Kidney epithelial cell (primary cell): ENCODE data around the gene LILRB3. TPM values are rescaled to one million over a fixed set of nuclear protein-coding genes. Genes with fewer than 3 reads are reported as not detected.

Experiments
- DNase-seq: peaks from one replicate; pipeline ENCODE4 v3.0.0-alpha.2; 2010; ENCODE audit warnings: low read depth
- H3K27me3 ChIP-seq: 2 replicates; pipeline ENCODE4 v1.6.0; 2011; ENCODE audit warnings: low read length; ENCODE audit not compliant: control insufficient read depth, insufficient read depth
- H3K36me3 ChIP-seq: 2 replicates; pipeline ENCODE4 v1.5.1; 2011; ENCODE audit warnings: low read length; ENCODE audit not compliant: control insufficient read depth, insufficient read depth
- H3K4me3 ChIP-seq: 2 replicates; pipeline ENCODE4 v1.5.1; 2011; ENCODE audit warnings: low read depth, mild to moderate bottlenecking, control low read depth, low read length
- total RNA-seq: library from RNA; depleted of rRNA; stranded (reverse); fragments of >200 nt; gene quantifications from 2 replicates; pipeline ENCODE4 v1.2.3, GENCODE V29; 2015
- TF ChIP-seq, protein P1 (sequence below): IDR thresholded peaks from 2 replicates; pipeline ENCODE4 v1.5.1; 2011; ENCODE audit warnings: mild to moderate bottlenecking, moderate library complexity, low read length, control low read depth, inconsistent platforms; ENCODE audit not compliant: insufficient read depth, poor library complexity, severe bottlenecking

Gene LILRB3
- total RNA-seq, 1 donor from 2014 or later = 0.50 TPM

DNA sequence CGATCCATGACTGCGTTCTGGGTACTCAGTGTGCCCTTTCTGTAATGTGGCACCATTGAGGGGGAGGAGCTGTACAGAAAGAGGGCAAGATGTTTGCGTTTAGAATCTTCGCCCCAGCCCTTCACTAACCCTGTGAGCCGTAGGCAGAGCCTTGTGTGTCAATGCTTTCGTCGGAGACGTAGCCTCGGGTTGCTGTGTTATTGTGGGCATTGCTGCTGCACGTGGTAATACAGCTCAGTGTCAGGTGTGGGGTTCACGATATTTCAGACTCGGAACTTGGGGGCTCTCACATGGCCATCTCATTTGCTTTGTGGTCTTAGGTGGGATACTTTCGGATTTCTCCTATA lies 16.0 kb downstream of the LILRB3 start:
- TF ChIP-seq, protein P1, sequence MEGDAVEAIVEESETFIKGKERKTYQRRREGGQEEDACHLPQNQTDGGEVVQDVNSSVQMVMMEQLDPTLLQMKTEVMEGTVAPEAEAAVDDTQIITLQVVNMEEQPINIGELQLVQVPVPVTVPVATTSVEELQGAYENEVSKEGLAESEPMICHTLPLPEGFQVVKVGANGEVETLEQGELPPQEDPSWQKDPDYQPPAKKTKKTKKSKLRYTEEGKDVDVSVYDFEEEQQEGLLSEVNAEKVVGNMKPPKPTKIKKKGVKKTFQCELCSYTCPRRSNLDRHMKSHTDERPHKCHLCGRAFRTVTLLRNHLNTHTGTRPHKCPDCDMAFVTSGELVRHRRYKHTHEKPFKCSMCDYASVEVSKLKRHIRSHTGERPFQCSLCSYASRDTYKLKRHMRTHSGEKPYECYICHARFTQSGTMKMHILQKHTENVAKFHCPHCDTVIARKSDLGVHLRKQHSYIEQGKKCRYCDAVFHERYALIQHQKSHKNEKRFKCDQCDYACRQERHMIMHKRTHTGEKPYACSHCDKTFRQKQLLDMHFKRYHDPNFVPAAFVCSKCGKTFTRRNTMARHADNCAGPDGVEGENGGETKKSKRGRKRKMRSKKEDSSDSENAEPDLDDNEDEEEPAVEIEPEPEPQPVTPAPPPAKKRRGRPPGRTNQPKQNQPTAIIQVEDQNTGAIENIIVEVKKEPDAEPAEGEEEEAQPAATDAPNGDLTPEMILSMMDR = no peak
- no peak for DNase-seq
- H3K4me3 ChIP-seq = no peak overlapping the region
- H3K36me3 ChIP-seq = peaks cover 9% of the 10 kb centered on the region
- H3K27me3 ChIP-seq = peaks cover 2% of the 10 kb centered on the region

DNA sequence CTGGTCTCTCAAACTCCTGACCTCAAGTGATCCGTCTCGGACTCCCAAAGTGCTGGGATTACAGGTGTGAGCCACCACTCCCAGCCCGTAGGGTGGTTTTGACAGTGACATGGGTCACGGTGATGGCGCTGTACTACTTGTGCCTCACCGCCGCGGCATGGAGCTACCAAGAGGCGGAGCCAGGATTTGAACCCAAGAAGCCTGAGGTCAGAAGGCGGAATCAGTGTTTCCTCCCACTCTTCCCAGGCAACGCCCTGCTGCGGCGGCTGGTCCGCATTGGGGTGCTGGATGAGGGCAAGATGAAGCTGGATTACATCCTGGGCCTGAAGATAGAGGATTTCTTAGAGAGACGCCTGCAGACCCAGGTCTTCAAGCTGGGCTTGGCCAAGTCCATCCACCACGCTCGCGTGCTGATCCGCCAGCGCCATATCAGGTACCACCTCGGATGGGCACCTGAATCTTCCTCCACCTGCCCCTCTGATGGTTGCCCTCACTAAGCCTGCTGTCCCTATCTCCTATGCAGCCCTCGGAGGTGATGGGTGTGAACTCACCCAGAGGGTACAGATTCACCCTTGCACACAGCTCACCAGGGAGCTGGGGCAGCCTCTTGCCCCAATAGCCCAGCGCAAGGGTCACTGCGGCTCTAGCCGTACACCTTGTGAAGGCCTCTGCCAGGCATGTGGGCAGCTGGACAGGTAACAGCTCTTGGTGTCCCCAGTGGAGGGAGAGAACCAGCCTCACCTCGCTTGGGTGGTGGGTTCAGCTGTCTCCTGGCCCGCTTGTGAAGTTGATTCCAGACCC lies 16.6 kb downstream of the LILRB3 start:
- Histone ChIP-seq H3K36me3 (peaks cover 8% of the 10 kb centered on the region), H3K27me3 (peaks cover under 1% of the 10 kb centered on the region), H3K4me3 (no peak overlapping the region)
- DNase-seq = no peak
- TF ChIP-seq, protein P1 = no peak

DNA sequence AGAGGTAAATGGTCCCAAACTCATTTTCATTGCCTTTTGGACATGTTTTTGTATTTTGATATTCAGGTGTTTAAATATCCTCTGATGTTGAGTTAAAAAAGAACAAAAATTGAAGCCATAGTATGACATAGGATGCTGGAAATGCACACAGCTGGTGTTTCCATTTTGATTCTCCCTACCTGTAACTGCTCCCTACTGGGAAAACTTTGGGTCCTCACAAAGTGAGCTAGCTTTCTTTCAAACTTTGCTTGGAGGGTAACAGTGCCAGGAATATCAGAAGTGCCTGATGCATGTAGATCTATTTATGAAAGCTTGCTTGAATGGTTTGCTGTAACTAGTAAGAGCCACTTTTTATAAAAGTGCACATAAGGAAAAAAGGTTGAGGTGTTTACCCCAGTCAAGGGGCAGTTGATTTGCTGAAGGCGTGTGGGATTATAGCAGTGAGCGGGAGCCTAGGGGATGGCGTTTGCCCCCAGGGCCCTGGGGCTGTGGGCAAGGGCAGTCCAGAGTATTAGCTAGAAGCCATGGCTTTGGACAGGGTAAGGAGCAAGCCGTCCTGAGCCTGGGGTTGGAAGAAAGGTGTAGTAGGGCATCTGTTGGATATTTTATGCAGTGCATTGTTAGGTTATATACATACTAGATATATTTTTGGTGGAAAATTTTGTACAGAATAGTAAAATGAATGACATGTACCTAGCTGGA lies 17.9 kb downstream of the LILRB3 start:
- no peak overlapping the region for H3K4me3 ChIP-seq
- DNase-seq = no peak
- no peaks in the 10 kb centered on the region for H3K27me3 ChIP-seq
- H3K36me3 ChIP-seq = peaks cover 7% of the 10 kb centered on the region
- TF ChIP-seq, protein P1 = no peak

GRCh38 chr19:54203151-54203611 lies 19.6 kb downstream of the LILRB3 start:
- TF ChIP-seq, protein P1 = no peak
- H3K4me3 ChIP-seq = no peak overlapping the region
- peaks cover 7% of the 10 kb centered on the region for H3K36me3 ChIP-seq
- no peaks in the 10 kb centered on the region for H3K27me3 ChIP-seq
- no peak for DNase-seq

- peaks cover 3% of the 10 kb centered on the region for H3K36me3 ChIP-seq
- H3K4me3 ChIP-seq = peak overlapping the region; percentile 66
- no peak for DNase-seq
- TF ChIP-seq, protein P1 = no peak
- no peaks in the 10 kb centered on the region for H3K27me3 ChIP-seq
Measured at GRCh38 chr19:54201980-54202379, 20.8 kb downstream of the LILRB3 start.
